Erythroblast (primary cell): Measurements from ENCODE around the gene DARS1.

Source experiments
- GATA1 ChIP-seq: IDR thresholded peaks from 2 replicates; pipeline ENCODE4 v1.6.1; 2011; ENCODE audit warnings: low read depth, mild to moderate bottlenecking, control low read depth, low read length, moderate library complexity
- POLR2A ChIP-seq: IDR thresholded peaks from 2 replicates; pipeline ENCODE4 v1.6.1; 2011; ENCODE audit warnings: mild to moderate bottlenecking, low read length

GRCh38 chr2:136014411-136014810 is 29.0 kb upstream of the DARS1 start:
- no peak for TF ChIP-seq POLR2A
- TF ChIP-seq GATA1, result no peak
